Activated naive CD4-positive, alpha-beta T cell treated with anti-CD3 and anti-CD28 coated beads for 36 hours (primary cell): Measurements from ENCODE around the gene ADAMTS12. TPM values are rescaled to one million over a fixed set of nuclear protein-coding genes. Genes with fewer than 3 reads are reported as not detected.

Source experiments
- CTCF ChIA-PET: fragments of 350-600 bp; sonication (Branson Sonifier 250); formaldehyde crosslinking; loops from one replicate; lab custom pipeline; 2021; ENCODE audit warnings: antibody characterized with exemption; lab: Charles Lee
- DNase-seq: peaks from one replicate; pipeline ENCODE4 v3.0.0-alpha.2; 2020
- H3K27ac Mint-ChIP-seq: one replicate; pipeline ENCODE4 v1.8.0; 2021; ENCODE audit warnings: mild to moderate bottlenecking, mixed read lengths
- H3K27me3 Mint-ChIP-seq: one replicate; pipeline ENCODE4 v1.8.0; 2021; ENCODE audit warnings: low read depth, mixed read lengths
- H3K36me3 Mint-ChIP-seq: one replicate; pipeline ENCODE4 v1.8.0; 2021; ENCODE audit warnings: low read depth, mixed read lengths
- H3K4me1 Mint-ChIP-seq: one replicate; pipeline ENCODE4 v1.8.0; 2021; ENCODE audit warnings: low read depth, mixed read lengths
- H3K4me3 Mint-ChIP-seq: one replicate; pipeline ENCODE4 v1.8.0; 2021; ENCODE audit warnings: mild to moderate bottlenecking, moderate library complexity, mixed read lengths
- H3K9me3 Mint-ChIP-seq: one replicate; pipeline ENCODE4 v1.8.0; 2021; ENCODE audit warnings: mixed read lengths
- intact Hi-C: fragments of 100-400 bp; cut with micrococcal nuclease; formaldehyde crosslinking; loops from one replicate; pipeline ENCODE4 v1.15.1; 2023
- total RNA-seq, 2 experiments: library from RNA; stranded (reverse); gene quantifications; one replicate each; pipeline ENCODE4 v1.2.3, GENCODE V29; 2021

The ADAMTS12 gene
- total RNA-seq, 2 experiments from 2014 or later = not detected

GRCh38 chr5:33737697-33738096, 154.1 kb downstream of the ADAMTS12 start:
- H3K27me3 Mint-ChIP-seq = peaks cover 3% of the 10 kb centered on the region
- no peak overlapping the region for H3K27ac Mint-ChIP-seq
- DNase-seq = no peak
- H3K9me3 Mint-ChIP-seq = no peaks in the 10 kb centered on the region
- intact Hi-C loops = no loop called here
- H3K4me1 Mint-ChIP-seq = no peaks in the 10 kb centered on the region
- CTCF ChIA-PET = no interaction called here
- H3K4me3 Mint-ChIP-seq = no peak overlapping the region
- H3K36me3 Mint-ChIP-seq = no peaks in the 10 kb centered on the region

GRCh38 chr5:33737284-33737683, 154.5 kb downstream of the ADAMTS12 start:
- Mint-ChIP-seq H3K4me1 (no peaks in the 10 kb centered on the region), H3K27ac (no peak overlapping the region), H3K27me3 (peaks cover 3% of the 10 kb centered on the region), H3K9me3 (no peaks in the 10 kb centered on the region), H3K4me3 (no peak overlapping the region), H3K36me3 (no peaks in the 10 kb centered on the region)
- DNase-seq = no peak
- CTCF ChIA-PET = no interaction called here
- intact Hi-C loops = no loop called here

GRCh38 chr5:33736510-33736909, 155.3 kb downstream of the ADAMTS12 start:
- intact Hi-C loops = no loop called here
- peaks cover 3% of the 10 kb centered on the region for H3K27me3 Mint-ChIP-seq

GRCh38 chr5:33735072-33735471, 156.7 kb downstream of the ADAMTS12 start:
- H3K9me3 Mint-ChIP-seq = no peaks in the 10 kb centered on the region
- H3K27ac Mint-ChIP-seq = no peak overlapping the region
- no peaks in the 10 kb centered on the region for H3K36me3 Mint-ChIP-seq
- no peak for DNase-seq
- H3K4me1 Mint-ChIP-seq = no peaks in the 10 kb centered on the region
- H3K4me3 Mint-ChIP-seq = no peak overlapping the region
- intact Hi-C loops = no loop called here
- CTCF ChIA-PET = no interaction called here
- peaks cover 3% of the 10 kb centered on the region for H3K27me3 Mint-ChIP-seq

More at GRCh38 chr5:33736510-33736909, 155.3 kb downstream of the ADAMTS12 start:
- Mint-ChIP-seq H3K36me3 (no peaks in the 10 kb centered on the region), H3K9me3 (no peaks in the 10 kb centered on the region), H3K4me1 (no peaks in the 10 kb centered on the region), H3K27ac (no peak overlapping the region), H3K4me3 (no peak overlapping the region)
- DNase-seq = no peak
- CTCF ChIA-PET = no interaction called here

GRCh38 chr5:33734537-33734936, 157.3 kb downstream of the ADAMTS12 start:
- H3K4me1 Mint-ChIP-seq = no peaks in the 10 kb centered on the region
- no peaks in the 10 kb centered on the region for H3K9me3 Mint-ChIP-seq
- CTCF ChIA-PET = interaction anchor here (1.0 kb wide), 1 partner anchor 92 kb away, joined by 3 read pairs; no protein-coding TSS in a partner anchor
- no peak overlapping the region for H3K4me3 Mint-ChIP-seq
- peaks cover 3% of the 10 kb centered on the region for H3K27me3 Mint-ChIP-seq
- intact Hi-C loops = no loop called here
- H3K36me3 Mint-ChIP-seq = no peaks in the 10 kb centered on the region
- no peak overlapping the region for H3K27ac Mint-ChIP-seq
- no peak for DNase-seq

- CTCF ChIA-PET = no interaction called here
- H3K36me3 Mint-ChIP-seq = no peaks in the 10 kb centered on the region
- DNase-seq = no peak
- peaks cover 3% of the 10 kb centered on the region for H3K27me3 Mint-ChIP-seq
- H3K4me3 Mint-ChIP-seq = no peak overlapping the region
- intact Hi-C loops = no loop called here
- no peaks in the 10 kb centered on the region for H3K9me3 Mint-ChIP-seq
- no peaks in the 10 kb centered on the region for H3K4me1 Mint-ChIP-seq
- no peak overlapping the region for H3K27ac Mint-ChIP-seq
Measured at GRCh38 chr5:33733225-33733624, 158.6 kb downstream of the ADAMTS12 start.

GRCh38 chr5:33726422-33727165, 165.2 kb downstream of the ADAMTS12 start:
- H3K27me3 Mint-ChIP-seq = peaks cover 2% of the 10 kb centered on the region
- CTCF ChIA-PET = no interaction called here
- no peak overlapping the region for H3K27ac Mint-ChIP-seq
- no peak overlapping the region for H3K4me3 Mint-ChIP-seq
- no peaks in the 10 kb centered on the region for H3K9me3 Mint-ChIP-seq
- DNase-seq = no peak
- intact Hi-C loops = no loop called here
- H3K36me3 Mint-ChIP-seq = no peaks in the 10 kb centered on the region
- H3K4me1 Mint-ChIP-seq = no peaks in the 10 kb centered on the region

- CTCF ChIA-PET = no interaction called here
- intact Hi-C loops = no loop called here
- Mint-ChIP-seq H3K9me3 (no peaks in the 10 kb centered on the region), H3K27me3 (peaks cover 2% of the 10 kb centered on the region), H3K27ac (no peak overlapping the region), H3K4me1 (no peaks in the 10 kb centered on the region), H3K4me3 (no peak overlapping the region), H3K36me3 (no peaks in the 10 kb centered on the region)
- no peak for DNase-seq
Measured at GRCh38 chr5:33725806-33726205, 166.0 kb downstream of the ADAMTS12 start.

GRCh38 chr5:33721491-33722200, 170.1 kb downstream of the ADAMTS12 start:
- Mint-ChIP-seq H3K9me3 (no peaks in the 10 kb centered on the region), H3K4me3 (no peak overlapping the region), H3K27me3 (peaks cover 2% of the 10 kb centered on the region), H3K27ac (no peak overlapping the region), H3K36me3 (no peaks in the 10 kb centered on the region), H3K4me1 (no peaks in the 10 kb centered on the region)
- intact Hi-C loops = no loop called here
- CTCF ChIA-PET = no interaction called here
- no peak for DNase-seq

- CTCF ChIA-PET = no interaction called here
- H3K4me1 Mint-ChIP-seq = no peaks in the 10 kb centered on the region
- H3K27ac Mint-ChIP-seq = no peak overlapping the region
- no peaks in the 10 kb centered on the region for H3K9me3 Mint-ChIP-seq
- no peaks in the 10 kb centered on the region for H3K36me3 Mint-ChIP-seq
- intact Hi-C loops = no loop called here
- H3K27me3 Mint-ChIP-seq = peaks cover 2% of the 10 kb centered on the region
- no peak for DNase-seq
- no peak overlapping the region for H3K4me3 Mint-ChIP-seq
Measured at GRCh38 chr5:33720176-33720575, 171.6 kb downstream of the ADAMTS12 start.

- H3K27me3 Mint-ChIP-seq = peaks cover under 1% of the 10 kb centered on the region
- CTCF ChIA-PET = no interaction called here
- no peak overlapping the region for H3K4me3 Mint-ChIP-seq
- intact Hi-C loops = no loop called here
- no peak for DNase-seq
- no peaks in the 10 kb centered on the region for H3K9me3 Mint-ChIP-seq
- H3K4me1 Mint-ChIP-seq = no peaks in the 10 kb centered on the region
- no peaks in the 10 kb centered on the region for H3K36me3 Mint-ChIP-seq
- no peak overlapping the region for H3K27ac Mint-ChIP-seq
Measured at GRCh38 chr5:33719769-33720168, 172.0 kb downstream of the ADAMTS12 start.

GRCh38 chr5:33715661-33716060, 176.1 kb downstream of the ADAMTS12 start:
- Mint-ChIP-seq H3K4me1 (no peaks in the 10 kb centered on the region), H3K9me3 (peaks cover 2% of the 10 kb centered on the region), H3K4me3 (no peak overlapping the region), H3K27me3 (no peaks in the 10 kb centered on the region), H3K36me3 (no peaks in the 10 kb centered on the region), H3K27ac (no peak overlapping the region)
- CTCF ChIA-PET = interaction anchor here (0.7 kb wide), 1 partner anchor 71 kb away, joined by 3 read pairs; no protein-coding TSS in a partner anchor
- intact Hi-C loops = no loop called here
- no peak for DNase-seq
